HepG2 (cell line): ENCODE data around the gene C21orf91. TPM values are rescaled to one million over a fixed set of nuclear protein-coding genes. Genes with fewer than 3 reads are reported as not detected.

Experiments used
- polyA plus RNA-seq, 8 experiments: library from polyadenylated mRNA; depleted of rRNA in 3 of 8; stranded (reverse) in 7 of 8; unstranded in 1 of 8; fragments of >200 nt; fragmentation: Illumina TruSeq in 4 of 8; extraction: Trizol in 4 of 8; gene quantifications; 2 replicates each; pipeline versions ENCODE4 v1.2.1 to v1.2.3, GENCODE V29; 2011 to 2016; ENCODE audit warnings: low read depth in 4 of 8, missing spikeins in 1 of 8, mixed read lengths in 1 of 8; ENCODE audit not compliant: insufficient read depth in 1 of 8
- total RNA-seq, 5 experiments: library from RNA; depleted of rRNA; stranded (reverse); fragments of >200 nt; fragmentation: Illumina TruSeq; extraction: Trizol; gene quantifications; 2 replicates each; pipeline ENCODE4 v1.2.3, GENCODE V29; 2016; ENCODE audit warnings: low read depth in 1 of 5

The C21orf91 gene
- total and polyA plus RNA-seq, 2 of the 13 experiments (the other 11 are each of a cell fraction or from before 2014, with no cell fraction given): 2.9 to 7.8 TPM

Other genes with a start within 250 kb of the C21orf91 start
- 11.6 and 13.9 TPM in 2 replicates for gene BTG3, start 206.5 kb downstream of the C21orf91 start, total RNA-seq (2016; rRNA removed; fragmentation: Illumina TruSeq; extraction: Trizol)
- 22.5 and 27.4 TPM in 2 replicates for gene BTG3, start 206.5 kb downstream of the C21orf91 start, polyA plus RNA-seq (2011; rRNA removed)